Liver (tissue), 3 donors: ENCODE data around the gene ZDHHC24.

Source experiments
- FOXA2 ChIP-seq: IDR thresholded peaks from 2 replicates; pipeline ENCODE4 v1.6.1; 2016; ENCODE audit warnings: antibody characterized with exemption
- GABPA ChIP-seq, 2 donors: IDR thresholded peaks in 1 of 2; conservative IDR thresholded peaks in 1 of 2; 2 replicates each; pipeline ENCODE4 v1.6.1; 2016; ENCODE audit warnings: antibody characterized with exemption in 2 of 2, mild to moderate bottlenecking in 1 of 2, moderate library complexity in 1 of 2
- HNF4A ChIP-seq, 2 donors: conservative IDR thresholded peaks; 2 replicates each; pipeline ENCODE4 v1.6.1; 2016; ENCODE audit warnings: antibody characterized with exemption in 2 of 2, mild to moderate bottlenecking in 2 of 2
- JUND ChIP-seq, 2 donors: IDR thresholded peaks; 2 replicates each; pipeline ENCODE4 v1.6.1; 2016; ENCODE audit warnings: antibody characterized with exemption in 2 of 2
- SP1 ChIP-seq: IDR thresholded peaks from 2 replicates; pipeline ENCODE4 v1.6.1; 2018; ENCODE audit warnings: antibody characterized with exemption, mild to moderate bottlenecking
- TF ChIP-seq, protein P1 (sequence below): fragments of 150-350 bp; IDR thresholded peaks from 2 replicates; pipeline ENCODE4 v1.5.1; 2017; ENCODE audit warnings: improper control_type of control experiment, low read depth, low read length; ENCODE audit not compliant: missing input control
- TF ChIP-seq, protein P2 (sequence below): IDR thresholded peaks from 2 replicates; pipeline ENCODE4 v1.6.1; 2016; ENCODE audit warnings: antibody characterized with exemption
- TF ChIP-seq, protein P3 (sequence below): IDR thresholded peaks from 2 replicates; pipeline ENCODE4 v1.6.1; 2016; ENCODE audit warnings: antibody characterized with exemption, mild to moderate bottlenecking
- TF ChIP-seq, protein P4 (sequence below): IDR thresholded peaks from 2 replicates; pipeline ENCODE4 v1.6.1; 2016; ENCODE audit warnings: antibody characterized with exemption
- TF ChIP-seq, protein P5 (sequence below): IDR thresholded peaks from 2 replicates; pipeline ENCODE4 v1.6.1; 2016; ENCODE audit warnings: antibody characterized with exemption
- donor health status: healthy.
- donor health status: healthy.

DNA sequence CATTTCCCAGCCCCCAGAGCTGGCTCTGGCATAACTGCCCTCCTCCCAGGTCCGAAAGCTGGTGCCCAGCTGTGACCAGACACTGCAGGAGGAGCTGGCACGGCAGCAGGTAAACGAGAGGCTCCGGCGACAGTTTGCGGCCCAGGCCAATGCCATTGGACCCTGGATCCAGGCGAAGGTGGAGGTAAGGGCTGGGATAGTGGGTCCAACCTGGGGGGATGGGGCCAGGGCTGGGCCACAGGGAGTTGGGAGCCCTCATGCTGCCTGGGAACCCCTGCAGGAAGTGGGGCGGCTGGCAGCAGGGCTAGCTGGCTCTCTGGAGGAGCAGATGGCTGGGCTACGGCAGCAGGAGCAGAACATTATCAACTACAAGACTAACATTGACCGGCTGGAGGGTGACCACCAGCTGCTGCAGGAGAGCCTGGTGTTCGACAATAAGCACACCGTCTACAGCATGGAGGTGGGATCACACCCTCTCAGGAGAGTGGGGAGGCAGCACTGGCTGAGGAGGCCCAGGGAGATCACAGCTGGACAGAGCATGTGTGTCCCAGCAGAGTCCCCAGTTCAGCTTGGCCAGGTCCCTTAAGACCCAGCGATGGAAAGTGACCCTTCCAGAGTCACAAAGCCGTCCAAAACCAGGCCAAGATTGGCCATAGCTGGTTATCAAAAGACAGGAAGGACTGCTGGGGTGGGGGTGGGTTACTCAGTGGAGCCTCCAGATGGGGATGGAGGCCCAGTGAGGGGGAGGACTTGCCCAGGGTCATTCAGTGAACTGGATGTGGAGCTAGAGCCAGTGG is 15.5 kb upstream of the ZDHHC24 start:
- TF ChIP-seq, protein P1, sequence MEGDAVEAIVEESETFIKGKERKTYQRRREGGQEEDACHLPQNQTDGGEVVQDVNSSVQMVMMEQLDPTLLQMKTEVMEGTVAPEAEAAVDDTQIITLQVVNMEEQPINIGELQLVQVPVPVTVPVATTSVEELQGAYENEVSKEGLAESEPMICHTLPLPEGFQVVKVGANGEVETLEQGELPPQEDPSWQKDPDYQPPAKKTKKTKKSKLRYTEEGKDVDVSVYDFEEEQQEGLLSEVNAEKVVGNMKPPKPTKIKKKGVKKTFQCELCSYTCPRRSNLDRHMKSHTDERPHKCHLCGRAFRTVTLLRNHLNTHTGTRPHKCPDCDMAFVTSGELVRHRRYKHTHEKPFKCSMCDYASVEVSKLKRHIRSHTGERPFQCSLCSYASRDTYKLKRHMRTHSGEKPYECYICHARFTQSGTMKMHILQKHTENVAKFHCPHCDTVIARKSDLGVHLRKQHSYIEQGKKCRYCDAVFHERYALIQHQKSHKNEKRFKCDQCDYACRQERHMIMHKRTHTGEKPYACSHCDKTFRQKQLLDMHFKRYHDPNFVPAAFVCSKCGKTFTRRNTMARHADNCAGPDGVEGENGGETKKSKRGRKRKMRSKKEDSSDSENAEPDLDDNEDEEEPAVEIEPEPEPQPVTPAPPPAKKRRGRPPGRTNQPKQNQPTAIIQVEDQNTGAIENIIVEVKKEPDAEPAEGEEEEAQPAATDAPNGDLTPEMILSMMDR = no peak
- TF ChIP-seq GABPA (IDR thresholded peaks at IDR 0.05 in 1 of 2, conservative IDR thresholded peaks at IDR 0.05 in 1 of 2) (no peak), HNF4A (conservative IDR thresholded peaks at IDR 0.05) (no peak), JUND (IDR thresholded peaks at IDR 0.05) (no peak), FOXA2 (no peak), SP1 (no peak)
- TF ChIP-seq, protein P2, sequence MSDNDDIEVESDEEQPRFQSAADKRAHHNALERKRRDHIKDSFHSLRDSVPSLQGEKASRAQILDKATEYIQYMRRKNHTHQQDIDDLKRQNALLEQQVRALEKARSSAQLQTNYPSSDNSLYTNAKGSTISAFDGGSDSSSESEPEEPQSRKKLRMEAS = no peak
- TF ChIP-seq, protein P3, sequence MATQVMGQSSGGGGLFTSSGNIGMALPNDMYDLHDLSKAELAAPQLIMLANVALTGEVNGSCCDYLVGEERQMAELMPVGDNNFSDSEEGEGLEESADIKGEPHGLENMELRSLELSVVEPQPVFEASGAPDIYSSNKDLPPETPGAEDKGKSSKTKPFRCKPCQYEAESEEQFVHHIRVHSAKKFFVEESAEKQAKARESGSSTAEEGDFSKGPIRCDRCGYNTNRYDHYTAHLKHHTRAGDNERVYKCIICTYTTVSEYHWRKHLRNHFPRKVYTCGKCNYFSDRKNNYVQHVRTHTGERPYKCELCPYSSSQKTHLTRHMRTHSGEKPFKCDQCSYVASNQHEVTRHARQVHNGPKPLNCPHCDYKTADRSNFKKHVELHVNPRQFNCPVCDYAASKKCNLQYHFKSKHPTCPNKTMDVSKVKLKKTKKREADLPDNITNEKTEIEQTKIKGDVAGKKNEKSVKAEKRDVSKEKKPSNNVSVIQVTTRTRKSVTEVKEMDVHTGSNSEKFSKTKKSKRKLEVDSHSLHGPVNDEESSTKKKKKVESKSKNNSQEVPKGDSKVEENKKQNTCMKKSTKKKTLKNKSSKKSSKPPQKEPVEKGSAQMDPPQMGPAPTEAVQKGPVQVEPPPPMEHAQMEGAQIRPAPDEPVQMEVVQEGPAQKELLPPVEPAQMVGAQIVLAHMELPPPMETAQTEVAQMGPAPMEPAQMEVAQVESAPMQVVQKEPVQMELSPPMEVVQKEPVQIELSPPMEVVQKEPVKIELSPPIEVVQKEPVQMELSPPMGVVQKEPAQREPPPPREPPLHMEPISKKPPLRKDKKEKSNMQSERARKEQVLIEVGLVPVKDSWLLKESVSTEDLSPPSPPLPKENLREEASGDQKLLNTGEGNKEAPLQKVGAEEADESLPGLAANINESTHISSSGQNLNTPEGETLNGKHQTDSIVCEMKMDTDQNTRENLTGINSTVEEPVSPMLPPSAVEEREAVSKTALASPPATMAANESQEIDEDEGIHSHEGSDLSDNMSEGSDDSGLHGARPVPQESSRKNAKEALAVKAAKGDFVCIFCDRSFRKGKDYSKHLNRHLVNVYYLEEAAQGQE = no peak
- TF ChIP-seq, protein P4, sequence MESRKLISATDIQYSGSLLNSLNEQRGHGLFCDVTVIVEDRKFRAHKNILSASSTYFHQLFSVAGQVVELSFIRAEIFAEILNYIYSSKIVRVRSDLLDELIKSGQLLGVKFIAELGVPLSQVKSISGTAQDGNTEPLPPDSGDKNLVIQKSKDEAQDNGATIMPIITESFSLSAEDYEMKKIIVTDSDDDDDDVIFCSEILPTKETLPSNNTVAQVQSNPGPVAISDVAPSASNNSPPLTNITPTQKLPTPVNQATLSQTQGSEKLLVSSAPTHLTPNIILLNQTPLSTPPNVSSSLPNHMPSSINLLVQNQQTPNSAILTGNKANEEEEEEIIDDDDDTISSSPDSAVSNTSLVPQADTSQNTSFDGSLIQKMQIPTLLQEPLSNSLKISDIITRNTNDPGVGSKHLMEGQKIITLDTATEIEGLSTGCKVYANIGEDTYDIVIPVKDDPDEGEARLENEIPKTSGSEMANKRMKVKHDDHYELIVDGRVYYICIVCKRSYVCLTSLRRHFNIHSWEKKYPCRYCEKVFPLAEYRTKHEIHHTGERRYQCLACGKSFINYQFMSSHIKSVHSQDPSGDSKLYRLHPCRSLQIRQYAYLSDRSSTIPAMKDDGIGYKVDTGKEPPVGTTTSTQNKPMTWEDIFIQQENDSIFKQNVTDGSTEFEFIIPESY = no peak
- TF ChIP-seq, protein P5, sequence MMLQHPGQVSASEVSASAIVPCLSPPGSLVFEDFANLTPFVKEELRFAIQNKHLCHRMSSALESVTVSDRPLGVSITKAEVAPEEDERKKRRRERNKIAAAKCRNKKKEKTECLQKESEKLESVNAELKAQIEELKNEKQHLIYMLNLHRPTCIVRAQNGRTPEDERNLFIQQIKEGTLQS = no peak
